ENCODE data around the gene XPNPEP1. TPM values are rescaled to one million over a fixed set of nuclear protein-coding genes. Genes with fewer than 3 reads are reported as not detected.

XPNPEP1 gene
- total RNA-seq, 3 donors from 2014 or later (not counting 1 experiment from before 2014, with no cell fraction given) = 102 to 118 (median 106) TPM

DNA sequence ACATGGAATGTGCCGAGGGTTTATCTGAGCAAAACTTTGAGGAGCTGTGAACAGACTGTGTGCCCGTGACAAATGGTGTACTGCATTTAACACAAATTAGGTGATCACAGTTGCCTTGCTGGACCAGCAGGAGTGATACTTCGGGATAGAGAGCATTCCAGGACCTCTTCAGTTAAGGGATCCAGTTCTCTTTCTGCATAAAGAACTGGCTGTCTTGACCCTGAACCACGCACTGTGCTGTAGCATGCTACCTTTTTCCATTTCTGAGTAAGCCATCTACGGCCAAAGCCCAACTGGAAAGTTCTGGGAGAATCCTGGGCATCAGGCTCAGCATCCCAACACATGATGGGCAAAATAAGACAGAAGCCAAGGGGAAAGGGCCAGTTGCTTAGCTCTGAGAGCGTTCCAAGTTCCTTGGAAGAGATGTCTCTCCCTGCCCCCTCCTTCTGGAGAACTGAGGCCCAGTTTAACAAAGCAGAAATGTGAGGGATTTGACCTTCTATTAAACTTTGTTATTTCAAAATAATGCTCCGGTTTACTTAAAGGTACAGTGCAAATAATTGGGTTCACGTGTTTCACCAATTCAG is 46.5 kb upstream of the XPNPEP1 start:
- ATAC-seq (no peak), DNase-seq (no peak)
- WGBS (ENCODE audit: insufficient coverage) = 92% methylated on average over 8 of the region's 8 CpGs
- H3K36me3 Mint-ChIP-seq = no peaks in the 10 kb centered on the region
- Histone ChIP-seq H3K9me3 (ENCODE audit: control insufficient read depth, insufficient read depth, low read length) (no peaks in the 10 kb centered on the region), H3K27ac (ENCODE audit: low read length) (no peak overlapping the region), H3K36me3 (ENCODE audit: control insufficient read depth, insufficient read depth, low read length) (no peaks in the 10 kb centered on the region), H3K27me3 (ENCODE audit: control insufficient read depth, insufficient read depth, low read length) (no peaks in the 10 kb centered on the region), H3K4me1 (ENCODE audit: control insufficient read depth, insufficient read depth, low read length) (no peaks in the 10 kb centered on the region), H3K4me3 (ENCODE audit: low read length) (no peak overlapping the region)
- no peaks in the 10 kb centered on the region for H3K4me1 Mint-ChIP-seq
- peaks cover 0 to 3% of the 10 kb centered on the region in 2 donors for H3K27me3 Mint-ChIP-seq (ENCODE audit: low read depth in 2 of 2)
- H3K4me3 Mint-ChIP-seq = no peak overlapping the region
- H3K9me3 Mint-ChIP-seq = no peaks in the 10 kb centered on the region
- no peak overlapping the region for H3K27ac Mint-ChIP-seq
- intact Hi-C loops (cut with micrococcal nuclease) = loop anchor here (10.0 kb wide), 1 partner anchor 305 kb away; no protein-coding TSS in a partner anchor
- TF ChIP-seq, protein P1, sequence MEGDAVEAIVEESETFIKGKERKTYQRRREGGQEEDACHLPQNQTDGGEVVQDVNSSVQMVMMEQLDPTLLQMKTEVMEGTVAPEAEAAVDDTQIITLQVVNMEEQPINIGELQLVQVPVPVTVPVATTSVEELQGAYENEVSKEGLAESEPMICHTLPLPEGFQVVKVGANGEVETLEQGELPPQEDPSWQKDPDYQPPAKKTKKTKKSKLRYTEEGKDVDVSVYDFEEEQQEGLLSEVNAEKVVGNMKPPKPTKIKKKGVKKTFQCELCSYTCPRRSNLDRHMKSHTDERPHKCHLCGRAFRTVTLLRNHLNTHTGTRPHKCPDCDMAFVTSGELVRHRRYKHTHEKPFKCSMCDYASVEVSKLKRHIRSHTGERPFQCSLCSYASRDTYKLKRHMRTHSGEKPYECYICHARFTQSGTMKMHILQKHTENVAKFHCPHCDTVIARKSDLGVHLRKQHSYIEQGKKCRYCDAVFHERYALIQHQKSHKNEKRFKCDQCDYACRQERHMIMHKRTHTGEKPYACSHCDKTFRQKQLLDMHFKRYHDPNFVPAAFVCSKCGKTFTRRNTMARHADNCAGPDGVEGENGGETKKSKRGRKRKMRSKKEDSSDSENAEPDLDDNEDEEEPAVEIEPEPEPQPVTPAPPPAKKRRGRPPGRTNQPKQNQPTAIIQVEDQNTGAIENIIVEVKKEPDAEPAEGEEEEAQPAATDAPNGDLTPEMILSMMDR (IDR thresholded peaks at IDR 0.05) = no peak

DNA sequence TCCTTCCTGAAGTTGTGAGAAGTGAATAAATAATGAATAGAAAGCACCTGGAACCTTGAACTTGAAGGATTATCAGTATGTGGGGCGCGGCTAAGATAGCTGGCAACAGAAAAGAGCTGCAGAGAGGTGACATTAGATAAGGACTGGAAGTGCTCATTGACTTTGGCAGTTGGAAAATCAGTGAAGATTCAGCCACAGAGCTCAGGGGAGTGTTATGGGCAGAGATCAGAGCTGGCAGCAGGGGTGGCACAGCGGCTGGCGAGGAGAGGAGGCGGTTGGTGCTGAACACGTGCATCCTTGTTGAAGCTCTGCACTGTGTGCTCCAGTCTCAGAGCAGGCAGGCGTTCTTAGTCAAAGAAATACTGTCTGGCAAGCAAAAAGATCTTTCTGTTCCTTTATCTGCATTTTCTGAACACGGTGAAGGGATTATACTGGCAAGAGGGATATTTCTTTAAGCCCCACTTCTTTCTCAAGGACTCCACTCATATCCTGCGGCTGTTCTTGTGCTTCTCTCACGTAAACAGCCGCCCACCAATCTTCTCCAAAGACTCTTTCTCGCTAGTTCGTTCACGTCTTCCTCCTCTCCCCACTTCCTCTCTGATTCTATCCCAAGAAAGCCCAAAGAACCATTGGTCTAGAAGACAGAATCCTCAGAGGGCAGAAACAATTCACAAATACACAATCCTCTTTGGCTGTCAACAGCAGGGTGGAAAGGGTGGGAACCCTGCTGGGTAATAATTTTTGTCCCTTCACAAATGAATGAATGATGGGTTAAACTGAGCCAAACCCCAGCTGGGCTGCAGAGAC is 45.8 kb upstream of the XPNPEP1 start:
- Histone ChIP-seq H3K36me3 (ENCODE audit: control insufficient read depth, insufficient read depth, low read length) (no peaks in the 10 kb centered on the region), H3K4me1 (ENCODE audit: control insufficient read depth, insufficient read depth, low read length) (no peaks in the 10 kb centered on the region), H3K27me3 (ENCODE audit: control insufficient read depth, insufficient read depth, low read length) (no peaks in the 10 kb centered on the region), H3K4me3 (ENCODE audit: low read length) (no peak overlapping the region), H3K27ac (ENCODE audit: low read length) (no peak overlapping the region), H3K9me3 (ENCODE audit: control insufficient read depth, insufficient read depth, low read length) (no peaks in the 10 kb centered on the region)
- Mint-ChIP-seq H3K4me1 (no peaks in the 10 kb centered on the region), H3K4me3 (no peak overlapping the region), H3K27me3 (ENCODE audit: low read depth in 2 of 2) (peaks cover 0 to 3% of the 10 kb centered on the region in 2 donors), H3K27ac (no peak overlapping the region), H3K36me3 (no peaks in the 10 kb centered on the region), H3K9me3 (no peaks in the 10 kb centered on the region)
- no peak for ATAC-seq
- TF ChIP-seq, protein P1 (IDR thresholded peaks at IDR 0.05) = no peak
- DNase-seq = no peak
- intact Hi-C loops (cut with micrococcal nuclease) = no loop called here
- WGBS (ENCODE audit: insufficient coverage) = 92% methylated on average over 14 of the region's 14 CpGs

DNA sequence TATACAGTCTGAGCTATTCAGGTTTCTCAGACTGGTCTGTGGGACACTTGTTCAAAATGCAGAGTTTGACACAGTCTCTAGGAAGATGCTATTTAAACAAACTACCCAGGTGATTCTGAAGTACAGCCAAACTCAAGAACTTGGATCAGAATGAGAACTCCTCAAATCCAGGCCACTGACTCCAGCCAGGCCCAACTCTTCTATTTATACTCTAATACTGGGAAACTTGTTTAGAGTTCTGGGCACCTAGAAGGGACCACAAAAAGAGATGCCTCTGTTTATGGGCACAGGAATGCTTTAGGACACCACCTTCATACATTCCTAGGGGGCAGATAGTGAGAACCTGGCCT is 44.4 kb upstream of the XPNPEP1 start:
- Mint-ChIP-seq H3K36me3 (no peaks in the 10 kb centered on the region), H3K27ac (no peak overlapping the region), H3K9me3 (no peaks in the 10 kb centered on the region), H3K4me1 (no peaks in the 10 kb centered on the region), H3K27me3 (ENCODE audit: low read depth in 2 of 2) (peaks cover 0 to 4% of the 10 kb centered on the region in 2 donors), H3K4me3 (no peak overlapping the region)
- Histone ChIP-seq H3K27ac (ENCODE audit: low read length) (no peak overlapping the region), H3K9me3 (ENCODE audit: control insufficient read depth, insufficient read depth, low read length) (no peaks in the 10 kb centered on the region), H3K4me3 (ENCODE audit: low read length) (no peak overlapping the region), H3K27me3 (ENCODE audit: control insufficient read depth, insufficient read depth, low read length) (no peaks in the 10 kb centered on the region), H3K36me3 (ENCODE audit: control insufficient read depth, insufficient read depth, low read length) (no peaks in the 10 kb centered on the region), H3K4me1 (ENCODE audit: control insufficient read depth, insufficient read depth, low read length) (no peaks in the 10 kb centered on the region)
- DNase-seq (no peak), ATAC-seq (no peak)
- TF ChIP-seq, protein P1 (IDR thresholded peaks at IDR 0.05) = no peak
- intact Hi-C loops (cut with micrococcal nuclease) = no loop called here

Data from natural killer cell (primary cell).